ENCODE results near the gene ADCY5.

ADCY5 gene

GRCh38 chr3:123367467-123368154, 81.3 kb downstream of the ADCY5 start:
- DNase-seq (ENCODE audit: low spot score) = no peak

GRCh38 chr3:123365450-123366143, 83.3 kb downstream of the ADCY5 start:
- DNase-seq (ENCODE audit: low spot score) = peak; percentile 82

- no peak for DNase-seq (ENCODE audit: low spot score)
Measured at GRCh38 chr3:123361071-123361470, 87.8 kb downstream of the ADCY5 start.

- DNase-seq (ENCODE audit: low spot score) = no peak
Measured at GRCh38 chr3:123357275-123357674, 91.6 kb downstream of the ADCY5 start.

- DNase-seq (ENCODE audit: low spot score) = peak; percentile 81
Measured at GRCh38 chr3:123353850-123354233, 95.0 kb downstream of the ADCY5 start.

GRCh38 chr3:123353227-123353849, 95.6 kb downstream of the ADCY5 start:
- DNase-seq (ENCODE audit: low spot score) = no peak

GRCh38 chr3:123352134-123352554, 96.7 kb downstream of the ADCY5 start:
- peak; percentile 36 for DNase-seq (ENCODE audit: low spot score)

- DNase-seq (ENCODE audit: low spot score) = no peak
Measured at GRCh38 chr3:123351501-123351900, 97.4 kb downstream of the ADCY5 start.

GRCh38 chr3:123350971-123351370, 97.9 kb downstream of the ADCY5 start:
- DNase-seq (ENCODE audit: low spot score) = no peak

- no peak for DNase-seq (ENCODE audit: low spot score)
Measured at GRCh38 chr3:123349566-123350435, 99.1 kb downstream of the ADCY5 start.

- DNase-seq (ENCODE audit: low spot score) = no peak
Measured at GRCh38 chr3:123349201-123349535, 99.7 kb downstream of the ADCY5 start.

- DNase-seq (ENCODE audit: low spot score) = no peak
Measured at GRCh38 chr3:123348471-123349200, 100.3 kb downstream of the ADCY5 start.

GRCh38 chr3:123347691-123348264, 101.1 kb downstream of the ADCY5 start:
- no peak for DNase-seq (ENCODE audit: low spot score)

- no peak for DNase-seq (ENCODE audit: low spot score)
Measured at GRCh38 chr3:123347205-123347604, 101.7 kb downstream of the ADCY5 start.

GRCh38 chr3:123346021-123346420, 102.9 kb downstream of the ADCY5 start:
- no peak for DNase-seq (ENCODE audit: low spot score)

- DNase-seq (ENCODE audit: low spot score) = peak; percentile 33
Measured at GRCh38 chr3:123344907-123345594, 103.8 kb downstream of the ADCY5 start.

- peak; percentile 40 for DNase-seq (ENCODE audit: low spot score)
Measured at GRCh38 chr3:123344175-123344906, 104.5 kb downstream of the ADCY5 start.

GRCh38 chr3:123343296-123344174, 105.4 kb downstream of the ADCY5 start:
- DNase-seq (ENCODE audit: low spot score) = no peak

GRCh38 chr3:123342631-123343080, 106.2 kb downstream of the ADCY5 start:
- DNase-seq (ENCODE audit: low spot score) = no peak
